ENCODE measurements around the gene PDCD10. TPM values are rescaled to one million over a fixed set of nuclear protein-coding genes. Genes with fewer than 3 reads are reported as not detected.

Gene PDCD10
- total RNA-seq, 1 experiment from 2014 or later: 84.6 TPM

DNA sequence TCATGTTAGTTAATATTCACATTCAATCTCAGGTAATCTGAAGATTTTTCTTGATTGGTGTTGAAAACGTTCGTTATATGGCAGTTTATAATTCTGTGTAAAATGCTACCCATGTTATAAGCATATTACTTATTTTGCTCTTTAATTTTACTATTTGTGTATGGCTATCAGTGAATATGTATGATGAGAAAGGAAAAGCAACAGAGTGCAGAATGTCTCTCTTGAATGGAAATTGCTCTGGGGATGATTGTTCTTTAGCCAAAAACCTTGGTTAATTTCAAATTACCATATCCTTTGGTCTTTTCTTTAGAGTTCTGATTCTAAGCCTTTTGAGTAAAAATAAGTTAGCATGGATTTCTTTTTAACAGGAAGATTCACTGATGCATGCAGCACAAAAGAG is 3.3 kb upstream of the PDCD10 start:
- CTCF ChIA-PET: no interaction called here
- H3K27ac ChIP-seq: no peak overlapping the region
- no peaks in the 10 kb centered on the region for H3K27me3 ChIP-seq (ENCODE audit: insufficient read depth, low read depth)
- no peak for TF ChIP-seq EZH2 (IDR thresholded peaks at IDR 0.05; ENCODE audit: low read depth)
- TF ChIP-seq, protein P1, sequence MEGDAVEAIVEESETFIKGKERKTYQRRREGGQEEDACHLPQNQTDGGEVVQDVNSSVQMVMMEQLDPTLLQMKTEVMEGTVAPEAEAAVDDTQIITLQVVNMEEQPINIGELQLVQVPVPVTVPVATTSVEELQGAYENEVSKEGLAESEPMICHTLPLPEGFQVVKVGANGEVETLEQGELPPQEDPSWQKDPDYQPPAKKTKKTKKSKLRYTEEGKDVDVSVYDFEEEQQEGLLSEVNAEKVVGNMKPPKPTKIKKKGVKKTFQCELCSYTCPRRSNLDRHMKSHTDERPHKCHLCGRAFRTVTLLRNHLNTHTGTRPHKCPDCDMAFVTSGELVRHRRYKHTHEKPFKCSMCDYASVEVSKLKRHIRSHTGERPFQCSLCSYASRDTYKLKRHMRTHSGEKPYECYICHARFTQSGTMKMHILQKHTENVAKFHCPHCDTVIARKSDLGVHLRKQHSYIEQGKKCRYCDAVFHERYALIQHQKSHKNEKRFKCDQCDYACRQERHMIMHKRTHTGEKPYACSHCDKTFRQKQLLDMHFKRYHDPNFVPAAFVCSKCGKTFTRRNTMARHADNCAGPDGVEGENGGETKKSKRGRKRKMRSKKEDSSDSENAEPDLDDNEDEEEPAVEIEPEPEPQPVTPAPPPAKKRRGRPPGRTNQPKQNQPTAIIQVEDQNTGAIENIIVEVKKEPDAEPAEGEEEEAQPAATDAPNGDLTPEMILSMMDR (conservative IDR thresholded peaks at IDR 0.05): no peak
- BruUV-seq (replicated peaks): no TSS peak
- intact Hi-C loops (cut with micrococcal nuclease; ENCODE audit: unreplicated experiment): no loop called here
- no peaks in the 10 kb centered on the region for H3K36me3 ChIP-seq (ENCODE audit: low read depth)
- no peaks in the 10 kb centered on the region for H3K9me2 ChIP-seq (ENCODE audit: insufficient read depth)
- H3F3A ChIP-seq (ENCODE audit: insufficient read depth, low read depth): peaks cover 11% of the 10 kb centered on the region; the same call in 1 of the 2 replicates
- no peak overlapping the region for H3K4me3 ChIP-seq
- no peak overlapping the region for H2AFZ ChIP-seq
- H3K9me3 ChIP-seq (ENCODE audit: insufficient read depth, low read depth): no peaks in the 10 kb centered on the region
- no peaks in the 10 kb centered on the region for H4K20me1 ChIP-seq (ENCODE audit: insufficient read depth)
- POLR2A ChIA-PET (ENCODE audit: unreplicated experiment): no interaction called here
- DNase-seq: no peak
- H3K4me1 ChIP-seq (replicated peaks; ENCODE audit: insufficient read depth): peaks cover 17% of the 10 kb centered on the region
- no peak overlapping the region for H3K4me2 ChIP-seq
- peaks cover 13% of the 10 kb centered on the region for H3K79me2 ChIP-seq (ENCODE audit: low read depth)

DNA sequence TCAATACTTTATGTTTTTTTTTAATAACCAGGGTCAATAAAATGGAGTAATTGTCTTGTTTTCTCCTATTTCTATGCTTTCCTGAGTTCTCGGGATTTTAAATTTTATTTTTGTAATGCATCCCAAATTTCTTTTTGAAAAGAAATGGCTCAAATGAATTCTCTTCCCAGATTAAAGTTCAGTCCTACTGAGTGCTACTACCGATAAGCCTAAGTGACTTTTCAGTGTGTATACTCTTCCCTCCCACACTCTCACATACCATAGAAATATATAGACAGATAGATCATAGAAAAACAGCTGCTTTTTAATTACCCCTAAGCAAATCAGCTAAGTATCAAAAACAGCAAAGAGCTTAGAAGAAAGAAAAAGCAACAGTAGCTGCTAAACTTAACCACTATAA is 2.3 kb upstream of the PDCD10 start:
- intact Hi-C loops (cut with micrococcal nuclease; ENCODE audit: unreplicated experiment): no loop called here
- Histone ChIP-seq H3K27ac (no peak overlapping the region), H3K36me3 (ENCODE audit: low read depth) (no peaks in the 10 kb centered on the region), H3K79me2 (ENCODE audit: low read depth) (peaks cover 23% of the 10 kb centered on the region), H3K4me2 (peak overlapping the region; percentile 89), H3K9me3 (ENCODE audit: insufficient read depth, low read depth) (no peaks in the 10 kb centered on the region), H3K4me1 (replicated peaks; ENCODE audit: insufficient read depth) (peaks cover 27% of the 10 kb centered on the region), H3K9me2 (ENCODE audit: insufficient read depth) (no peaks in the 10 kb centered on the region), H4K20me1 (ENCODE audit: insufficient read depth) (peaks cover 9% of the 10 kb centered on the region), H3K4me3 (peak overlapping the region; percentile 87), H3F3A (ENCODE audit: insufficient read depth, low read depth) (peaks cover 11% of the 10 kb centered on the region; the same call in 1 of the 2 replicates), H3K27me3 (ENCODE audit: insufficient read depth, low read depth) (no peaks in the 10 kb centered on the region), H2AFZ (peak overlapping the region; percentile 98; the same call in 1 of the 2 replicates)
- no peak for DNase-seq
- no TSS peak for BruUV-seq (replicated peaks)
- ChIA-PET POLR2A (ENCODE audit: unreplicated experiment) (interaction anchor here (0.6 kb wide), 1 partner anchor 227 kb away, joined by 3 read pairs; no protein-coding TSS in a partner anchor), CTCF (no interaction called here)
- TF ChIP-seq EZH2 (IDR thresholded peaks at IDR 0.05; ENCODE audit: low read depth): no peak
- TF ChIP-seq, protein P1 (conservative IDR thresholded peaks at IDR 0.05): no peak

DNA sequence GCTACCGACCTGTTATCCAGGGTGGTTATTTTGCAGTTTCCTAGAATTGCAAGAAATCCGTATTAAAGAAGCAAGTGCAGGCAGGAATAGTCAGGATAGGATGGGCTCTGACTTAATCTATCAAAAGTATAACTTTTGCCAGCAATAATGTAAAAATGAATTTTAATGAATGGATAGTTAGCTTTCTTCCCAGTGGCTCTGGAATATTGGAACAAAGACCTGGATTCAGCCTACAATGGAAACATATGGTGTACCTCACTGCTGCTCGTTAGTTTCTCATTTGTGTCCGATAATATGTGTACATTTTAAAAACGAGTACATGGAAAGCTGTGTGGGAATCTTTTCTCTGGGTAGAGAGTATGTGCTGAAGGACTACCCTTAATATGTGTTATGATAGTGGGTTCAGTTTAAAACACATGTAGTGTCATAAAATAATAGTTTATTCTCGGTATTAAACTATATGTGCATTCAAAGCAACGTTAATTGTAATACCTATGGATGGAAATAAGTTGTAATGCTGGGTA is 1.6 kb upstream of the PDCD10 start:
- CTCF ChIA-PET: no interaction called here
- no peaks in the 10 kb centered on the region for H3K36me3 ChIP-seq (ENCODE audit: low read depth)
- POLR2A ChIA-PET (ENCODE audit: unreplicated experiment): interaction anchor here (0.5 kb wide), 1 partner anchor 786 kb away, joined by 3 read pairs; no protein-coding TSS in a partner anchor
- peak overlapping the region; percentile 98 for H2AFZ ChIP-seq
- H3K9me2 ChIP-seq (ENCODE audit: insufficient read depth): no peaks in the 10 kb centered on the region
- peaks cover 30% of the 10 kb centered on the region for H3K79me2 ChIP-seq (ENCODE audit: low read depth)
- no peak overlapping the region for H3K27ac ChIP-seq
- H3K27me3 ChIP-seq (ENCODE audit: insufficient read depth, low read depth): no peaks in the 10 kb centered on the region
- TF ChIP-seq, protein P1 (conservative IDR thresholded peaks at IDR 0.05): no peak
- DNase-seq: no peak
- H3K4me3 ChIP-seq: peak overlapping the region; percentile 87
- peaks cover 11% of the 10 kb centered on the region; the same call in 1 of the 2 replicates for H3F3A ChIP-seq (ENCODE audit: insufficient read depth, low read depth)
- H3K4me2 ChIP-seq: peak overlapping the region; percentile 89
- H3K4me1 ChIP-seq (replicated peaks; ENCODE audit: insufficient read depth): peaks cover 29% of the 10 kb centered on the region
- H4K20me1 ChIP-seq (ENCODE audit: insufficient read depth): peaks cover 14% of the 10 kb centered on the region
- no TSS peak for BruUV-seq (replicated peaks)
- intact Hi-C loops (cut with micrococcal nuclease; ENCODE audit: unreplicated experiment): no loop called here
- no peaks in the 10 kb centered on the region for H3K9me3 ChIP-seq (ENCODE audit: insufficient read depth, low read depth)
